ENCODE measurements around the gene ACIN1. TPM values are rescaled to one million over a fixed set of nuclear protein-coding genes. Genes with fewer than 3 reads are reported as not detected.

Gene ACIN1
- total and polyA plus RNA-seq, 10 donors: 59.2 to 228 (median 186) TPM

DNA sequence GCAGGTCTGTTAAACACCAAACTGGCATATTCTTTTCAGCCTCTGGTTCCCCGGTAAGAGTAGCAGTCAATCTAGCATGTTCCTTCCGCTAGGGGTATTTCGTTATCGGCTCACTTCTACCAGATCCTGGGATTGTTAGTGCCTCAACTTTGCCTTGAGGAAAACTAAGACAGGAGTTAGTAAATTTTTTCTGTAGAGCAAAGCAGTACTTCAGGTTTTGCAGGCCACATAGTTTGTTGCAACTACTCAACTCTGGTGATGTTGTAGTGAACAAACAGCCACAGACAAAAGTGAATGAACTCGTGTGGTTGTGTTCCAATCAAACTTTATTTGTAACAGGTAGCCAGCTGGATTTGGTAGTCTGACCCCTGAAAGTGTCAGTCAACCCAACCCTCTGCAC lies 31.3 kb downstream of the ACIN1 start:
- no peak for DNase-seq
- TF ChIP-seq, protein P1, sequence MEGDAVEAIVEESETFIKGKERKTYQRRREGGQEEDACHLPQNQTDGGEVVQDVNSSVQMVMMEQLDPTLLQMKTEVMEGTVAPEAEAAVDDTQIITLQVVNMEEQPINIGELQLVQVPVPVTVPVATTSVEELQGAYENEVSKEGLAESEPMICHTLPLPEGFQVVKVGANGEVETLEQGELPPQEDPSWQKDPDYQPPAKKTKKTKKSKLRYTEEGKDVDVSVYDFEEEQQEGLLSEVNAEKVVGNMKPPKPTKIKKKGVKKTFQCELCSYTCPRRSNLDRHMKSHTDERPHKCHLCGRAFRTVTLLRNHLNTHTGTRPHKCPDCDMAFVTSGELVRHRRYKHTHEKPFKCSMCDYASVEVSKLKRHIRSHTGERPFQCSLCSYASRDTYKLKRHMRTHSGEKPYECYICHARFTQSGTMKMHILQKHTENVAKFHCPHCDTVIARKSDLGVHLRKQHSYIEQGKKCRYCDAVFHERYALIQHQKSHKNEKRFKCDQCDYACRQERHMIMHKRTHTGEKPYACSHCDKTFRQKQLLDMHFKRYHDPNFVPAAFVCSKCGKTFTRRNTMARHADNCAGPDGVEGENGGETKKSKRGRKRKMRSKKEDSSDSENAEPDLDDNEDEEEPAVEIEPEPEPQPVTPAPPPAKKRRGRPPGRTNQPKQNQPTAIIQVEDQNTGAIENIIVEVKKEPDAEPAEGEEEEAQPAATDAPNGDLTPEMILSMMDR (IDR thresholded peaks at IDR 0.05 in 8 of 11, conservative IDR thresholded peaks at IDR 0.05 in 3 of 11): no peak
- TF ChIP-seq POLR2A (IDR thresholded peaks at IDR 0.05) (no peak), POLR2AphosphoS5 (IDR thresholded peaks at IDR 0.05) (no peak)
- no peak overlapping the region for H3K27ac ChIP-seq
- no peaks in the 10 kb centered on the region for H3K27me3 ChIP-seq (replicated peaks in 1 of 7)
- peaks cover 18 to 100% (median 97%) of the 10 kb centered on the region in 6 donors for H3K36me3 ChIP-seq
- intact Hi-C loops (cut with DNase I; ENCODE audit: low total_unique reads): no loop called here
- no peaks in the 10 kb centered on the region for H3K9me3 ChIP-seq
- WGBS, 5 donors: 92 to 97% (median 94%) methylated on average over 5 of the region's 5 CpGs
- peaks cover under 1 to 38% (median 18%) of the 10 kb centered on the region in 6 donors for H3K4me1 ChIP-seq
- H3K4me3 ChIP-seq: no peak overlapping the region

DNA sequence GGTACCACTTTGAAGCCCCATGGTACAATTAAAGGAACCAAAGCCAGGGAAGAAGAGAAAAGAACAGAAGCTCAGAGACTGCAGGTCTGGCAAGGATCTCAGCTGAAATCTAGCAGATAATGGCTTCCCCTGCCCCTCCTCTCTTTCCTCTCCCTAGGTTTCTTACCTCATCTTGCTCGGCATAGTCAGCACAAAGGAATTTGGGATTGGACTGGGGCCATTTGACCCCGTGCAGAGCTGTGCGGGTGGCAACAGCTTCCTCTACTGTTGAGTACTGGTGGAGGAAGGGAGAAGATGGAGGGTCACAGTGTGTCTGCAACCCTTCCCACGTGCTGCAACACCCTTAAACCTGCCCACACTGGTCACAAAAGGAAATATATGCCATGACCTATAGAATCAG lies 32.9 kb downstream of the ACIN1 start:
- intact Hi-C loops (cut with DNase I; ENCODE audit: low total_unique reads): no loop called here
- DNase-seq: no peak
- no peaks in the 10 kb centered on the region for H3K9me3 ChIP-seq
- H3K4me1 ChIP-seq: peaks cover 2 to 37% (median 21%) of the 10 kb centered on the region in 6 donors
- H3K27ac ChIP-seq: peak overlapping the region in 2 of 8 donors; percentile 33 to 47
- 25 to 56% (median 33%) methylated on average over 4 of the region's 4 CpGs for WGBS, 5 donors
- TF ChIP-seq POLR2AphosphoS5 (IDR thresholded peaks at IDR 0.05) (peak in 1 of 3 donors; percentile 50), POLR2A (IDR thresholded peaks at IDR 0.05) (no peak)
- TF ChIP-seq, protein P1 (IDR thresholded peaks at IDR 0.05 in 8 of 11, conservative IDR thresholded peaks at IDR 0.05 in 3 of 11): no peak
- peaks cover 0 to 4% (median 0%) of the 10 kb centered on the region in 7 donors for H3K27me3 ChIP-seq (replicated peaks in 1 of 7)
- peaks cover 18 to 89% (median 84%) of the 10 kb centered on the region in 6 donors for H3K36me3 ChIP-seq
- H3K4me3 ChIP-seq: no peak overlapping the region

DNA sequence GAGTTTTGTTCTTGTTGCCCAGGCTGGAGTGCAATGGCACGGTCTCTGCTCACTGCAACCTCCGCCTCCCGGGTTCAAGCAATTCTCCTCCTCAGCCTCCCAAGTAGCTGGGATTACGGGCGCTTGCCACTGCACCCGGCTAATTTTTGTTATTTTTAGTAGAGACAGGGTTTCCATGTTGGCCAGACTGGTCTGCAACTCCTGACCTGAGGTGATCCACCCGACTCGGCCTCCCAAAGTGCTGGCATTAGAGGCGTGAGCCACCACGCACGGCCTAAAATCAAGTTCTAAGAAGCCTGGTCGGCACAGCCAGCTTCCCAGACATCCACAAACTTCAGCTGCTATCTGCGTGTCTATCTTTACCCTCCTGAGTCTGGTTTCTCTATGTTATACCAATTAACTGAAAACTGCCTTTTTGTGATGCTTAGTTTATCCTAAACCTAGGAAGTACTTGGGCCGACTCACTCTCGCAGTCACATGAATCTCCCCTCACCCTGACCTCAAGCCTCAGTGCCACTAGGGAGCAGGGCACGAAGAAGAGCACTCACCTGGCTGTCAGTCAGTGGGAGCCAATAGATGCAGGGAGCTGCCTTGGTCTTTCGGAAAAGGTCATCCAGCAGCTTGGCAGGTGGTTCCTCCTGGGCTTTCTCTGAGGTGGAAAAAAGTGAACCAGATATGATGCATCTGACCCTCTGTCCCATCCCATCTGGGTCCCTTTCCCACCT lies 34.2 kb downstream of the ACIN1 start:
- intact Hi-C loops (cut with DNase I; ENCODE audit: low total_unique reads): no loop called here
- no peak overlapping the region for H3K27ac ChIP-seq
- peaks cover 18 to 76% (median 73%) of the 10 kb centered on the region in 6 donors for H3K36me3 ChIP-seq
- no peak for DNase-seq
- WGBS, 5 donors: 92 to 97% (median 96%) methylated on average over 17 of the region's 17 CpGs
- TF ChIP-seq POLR2AphosphoS5 (IDR thresholded peaks at IDR 0.05) (peak in 1 of 3 donors; percentile 20), POLR2A (IDR thresholded peaks at IDR 0.05) (no peak)
- no peaks in the 10 kb centered on the region for H3K9me3 ChIP-seq
- H3K4me3 ChIP-seq: no peak overlapping the region
- H3K4me1 ChIP-seq: peaks cover 13 to 48% (median 32%) of the 10 kb centered on the region in 6 donors
- peaks cover 0 to 8% (median 0%) of the 10 kb centered on the region in 7 donors for H3K27me3 ChIP-seq (replicated peaks in 1 of 7)

GRCh38 chr14:23058654-23059504 lies 36.1 kb downstream of the ACIN1 start:
- intact Hi-C loops (cut with DNase I; ENCODE audit: low total_unique reads): loop anchor here (2.0 kb wide), 1 partner anchor 70 kb away; no protein-coding TSS in a partner anchor
- Histone ChIP-seq H3K4me1 (peaks cover 13 to 41% (median 27%) of the 10 kb centered on the region in 6 donors), H3K27ac (peak overlapping the region in 1 of 8 donors; percentile 66), H3K27me3 (replicated peaks in 1 of 7) (peaks cover 0 to 8% (median 0%) of the 10 kb centered on the region in 7 donors), H3K4me3 (no peak overlapping the region), H3K36me3 (peaks cover 16 to 58% (median 55%) of the 10 kb centered on the region in 6 donors), H3K9me3 (no peaks in the 10 kb centered on the region)
- TF ChIP-seq POLR2AphosphoS5 (IDR thresholded peaks at IDR 0.05) (peak; percentile 32 to 77 (median 40)), POLR2A (IDR thresholded peaks at IDR 0.05) (no peak)
- 91 to 95% (median 93%) methylated on average over 32 of the region's 32 CpGs for WGBS, 5 donors
- no peak for DNase-seq

Measured in spleen (tissue), 11 donors.